ENCODE data around the gene RAD18. TPM values are rescaled to one million over a fixed set of nuclear protein-coding genes. Genes with fewer than 3 reads are reported as not detected.

RAD18 gene
- polyA plus RNA-seq, 1 donor from 2014 or later = 4.7 TPM

- H3K4me3 ChIP-seq (ENCODE audit: low read length) = no peak overlapping the region
- no peak overlapping the region for H2AFZ ChIP-seq (ENCODE audit: low read depth, low read length)
- no peak overlapping the region for H3K4me2 ChIP-seq (ENCODE audit: low read length)
- H4K20me1 ChIP-seq (ENCODE audit: insufficient read depth) = no peaks in the 10 kb centered on the region
- H3K9ac ChIP-seq (ENCODE audit: low read length) = no peak overlapping the region
- H3K9me2 ChIP-seq (ENCODE audit: insufficient read depth, low read length) = no peaks in the 10 kb centered on the region
- no peak overlapping the region for H3K27ac ChIP-seq (ENCODE audit: low read length)
- H3K36me3 ChIP-seq (ENCODE audit: insufficient read depth, low read length) = no peaks in the 10 kb centered on the region
- no peaks in the 10 kb centered on the region for H3K27me3 ChIP-seq (ENCODE audit: insufficient read depth, low read depth, low read length)
- no peaks in the 10 kb centered on the region for H3K9me3 ChIP-seq (ENCODE audit: low read length)
- H3F3A ChIP-seq (ENCODE audit: insufficient read depth, low read length, poor library complexity, severe bottlenecking) = no peaks in the 10 kb centered on the region
- no peaks in the 10 kb centered on the region for H3K79me2 ChIP-seq (replicated peaks; ENCODE audit: insufficient read depth, low read length)
- TF ChIP-seq EP300 (conservative IDR thresholded peaks at IDR 0.05; ENCODE audit: poor library complexity, severe bottlenecking) = no peak
- TF ChIP-seq POLR2AphosphoS5 (IDR thresholded peaks at IDR 0.05) = no peak
- no peak for TF ChIP-seq REST (IDR thresholded peaks at IDR 0.05; ENCODE audit: borderline replicate concordance)
- no peak for TF ChIP-seq CTCF (IDR thresholded peaks at IDR 0.05; ENCODE audit: poor library complexity, severe bottlenecking)
- TF ChIP-seq RAD21 (conservative IDR thresholded peaks at IDR 0.05) = no peak
- no peak for TF ChIP-seq SMC3 (conservative IDR thresholded peaks at IDR 0.05; ENCODE audit: poor library complexity)
- no peak for TF ChIP-seq MXI1 (conservative IDR thresholded peaks at IDR 0.05; ENCODE audit: poor library complexity, severe bottlenecking)
- no peak for TF ChIP-seq EZH2 (IDR thresholded peaks at IDR 0.05; ENCODE audit: borderline replicate concordance, insufficient read depth, low read length, poor library complexity, severe bottlenecking)
- no peak for TF ChIP-seq TAF1 (IDR thresholded peaks at IDR 0.05; ENCODE audit: low read depth)
Observed at GRCh38 chr3:8879347-8879944, 83.8 kb downstream of the RAD18 start.

- TF ChIP-seq CTCF (IDR thresholded peaks at IDR 0.05; ENCODE audit: poor library complexity, severe bottlenecking) (no peak), EP300 (conservative IDR thresholded peaks at IDR 0.05; ENCODE audit: poor library complexity, severe bottlenecking) (no peak), REST (IDR thresholded peaks at IDR 0.05; ENCODE audit: borderline replicate concordance) (no peak), RAD21 (conservative IDR thresholded peaks at IDR 0.05) (no peak), EZH2 (IDR thresholded peaks at IDR 0.05; ENCODE audit: borderline replicate concordance, insufficient read depth, low read length, poor library complexity, severe bottlenecking) (no peak), POLR2AphosphoS5 (IDR thresholded peaks at IDR 0.05) (no peak), MXI1 (conservative IDR thresholded peaks at IDR 0.05; ENCODE audit: poor library complexity, severe bottlenecking) (no peak), TAF1 (IDR thresholded peaks at IDR 0.05; ENCODE audit: low read depth) (no peak), SMC3 (conservative IDR thresholded peaks at IDR 0.05; ENCODE audit: poor library complexity) (no peak)
- no peak overlapping the region for H3K4me3 ChIP-seq (ENCODE audit: low read length)
- no peak overlapping the region for H2AFZ ChIP-seq (ENCODE audit: low read depth, low read length)
- no peaks in the 10 kb centered on the region for H3K79me2 ChIP-seq (replicated peaks; ENCODE audit: insufficient read depth, low read length)
- no peak overlapping the region for H3K4me2 ChIP-seq (ENCODE audit: low read length)
- H3K36me3 ChIP-seq (ENCODE audit: insufficient read depth, low read length) = no peaks in the 10 kb centered on the region
- no peaks in the 10 kb centered on the region for H3K27me3 ChIP-seq (ENCODE audit: insufficient read depth, low read depth, low read length)
- H3F3A ChIP-seq (ENCODE audit: insufficient read depth, low read length, poor library complexity, severe bottlenecking) = no peaks in the 10 kb centered on the region
- H4K20me1 ChIP-seq (ENCODE audit: insufficient read depth) = no peaks in the 10 kb centered on the region
- H3K9me3 ChIP-seq (ENCODE audit: low read length) = no peaks in the 10 kb centered on the region
- no peaks in the 10 kb centered on the region for H3K9me2 ChIP-seq (ENCODE audit: insufficient read depth, low read length)
- no peak overlapping the region for H3K27ac ChIP-seq (ENCODE audit: low read length)
- no peak overlapping the region for H3K9ac ChIP-seq (ENCODE audit: low read length)
Observed at GRCh38 chr3:8875836-8876235, 87.4 kb downstream of the RAD18 start.
